ENCODE data around the gene SLC7A14. TPM values are rescaled to one million over a fixed set of nuclear protein-coding genes. Genes with fewer than 3 reads are reported as not detected.

SLC7A14 gene
- total RNA-seq, 1 donor from 2014 or later, result 0.07 TPM

- Mint-ChIP-seq H3K36me3 (ENCODE audit: low read depth) (no peaks in the 10 kb centered on the region), H3K4me1 (no peaks in the 10 kb centered on the region), H3K27ac (ENCODE audit: unreplicated experiment) (no peak overlapping the region), H3K27me3 (ENCODE audit: low read depth) (peaks cover 13% of the 10 kb centered on the region), H3K4me3 (no peak overlapping the region), H3K9me3 (no peaks in the 10 kb centered on the region)
- no peak for TF ChIP-seq CTCF (conservative IDR thresholded peaks at IDR 0.05)
- DNase-seq (ENCODE audit: low read depth, low spot score), result no peak
These were observed 49.2 kb downstream of the SLC7A14 start for GRCh38 chr3:170536712-170537111.

GRCh38 chr3:170534227-170534626 lies 51.6 kb downstream of the SLC7A14 start:
- TF ChIP-seq CTCF (conservative IDR thresholded peaks at IDR 0.05), result no peak
- peaks cover 13% of the 10 kb centered on the region for H3K27me3 Mint-ChIP-seq (ENCODE audit: low read depth)
- no peak overlapping the region for H3K27ac Mint-ChIP-seq (ENCODE audit: unreplicated experiment)
- no peak overlapping the region for H3K4me3 Mint-ChIP-seq
- no peaks in the 10 kb centered on the region for H3K4me1 Mint-ChIP-seq
- DNase-seq (ENCODE audit: low read depth, low spot score), result no peak
- no peaks in the 10 kb centered on the region for H3K9me3 Mint-ChIP-seq
- H3K36me3 Mint-ChIP-seq (ENCODE audit: low read depth), result no peaks in the 10 kb centered on the region

GRCh38 chr3:170532573-170532972 lies 53.3 kb downstream of the SLC7A14 start:
- H3K9me3 Mint-ChIP-seq, result no peaks in the 10 kb centered on the region
- H3K36me3 Mint-ChIP-seq (ENCODE audit: low read depth), result no peaks in the 10 kb centered on the region
- peaks cover 7% of the 10 kb centered on the region for H3K27me3 Mint-ChIP-seq (ENCODE audit: low read depth)

DNA sequence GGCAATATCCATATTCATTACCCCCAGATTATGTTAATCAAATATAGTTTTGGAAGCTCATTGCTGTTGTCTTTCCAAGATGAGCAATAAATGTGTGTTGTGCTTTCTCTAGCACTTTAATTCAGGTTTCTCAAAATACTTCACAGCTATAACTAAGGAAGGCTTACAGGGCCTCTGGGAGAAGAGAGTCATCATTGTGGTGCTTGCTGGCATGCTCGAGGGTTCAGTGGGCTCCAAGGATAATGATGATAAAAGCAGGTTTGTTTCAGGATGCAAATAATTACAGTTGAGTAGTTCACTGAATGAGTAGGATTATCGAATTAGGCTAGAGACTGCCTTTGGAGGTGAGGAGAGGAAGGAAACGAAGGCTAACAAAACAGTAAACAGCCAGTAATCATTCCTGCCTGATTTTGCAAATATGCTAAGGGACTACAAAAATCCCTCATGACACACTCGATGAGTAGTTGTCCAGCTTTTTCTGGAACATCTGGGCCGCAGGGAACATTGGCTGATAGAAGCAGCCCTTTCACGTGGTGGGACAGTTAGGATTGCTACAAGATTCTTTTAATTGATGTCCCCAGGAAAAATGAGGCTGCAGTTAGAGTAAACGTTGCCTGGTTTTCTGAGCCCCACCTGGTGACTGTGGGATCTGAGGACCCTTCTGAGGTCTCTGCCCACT lies 54.1 kb downstream of the SLC7A14 start:
- Mint-ChIP-seq H3K27me3 (ENCODE audit: low read depth) (no peaks in the 10 kb centered on the region), H3K4me1 (no peaks in the 10 kb centered on the region), H3K36me3 (ENCODE audit: low read depth) (no peaks in the 10 kb centered on the region), H3K27ac (ENCODE audit: unreplicated experiment) (no peak overlapping the region), H3K4me3 (no peak overlapping the region), H3K9me3 (no peaks in the 10 kb centered on the region)
- no peak for DNase-seq (ENCODE audit: low read depth, low spot score)
- TF ChIP-seq CTCF (conservative IDR thresholded peaks at IDR 0.05), result no peak

More at GRCh38 chr3:170532573-170532972, 53.3 kb downstream of the SLC7A14 start:
- Mint-ChIP-seq H3K27ac (ENCODE audit: unreplicated experiment) (no peak overlapping the region), H3K4me1 (no peaks in the 10 kb centered on the region), H3K4me3 (no peak overlapping the region)
- no peak for TF ChIP-seq CTCF (conservative IDR thresholded peaks at IDR 0.05)
- no peak for DNase-seq (ENCODE audit: low read depth, low spot score)

DNA sequence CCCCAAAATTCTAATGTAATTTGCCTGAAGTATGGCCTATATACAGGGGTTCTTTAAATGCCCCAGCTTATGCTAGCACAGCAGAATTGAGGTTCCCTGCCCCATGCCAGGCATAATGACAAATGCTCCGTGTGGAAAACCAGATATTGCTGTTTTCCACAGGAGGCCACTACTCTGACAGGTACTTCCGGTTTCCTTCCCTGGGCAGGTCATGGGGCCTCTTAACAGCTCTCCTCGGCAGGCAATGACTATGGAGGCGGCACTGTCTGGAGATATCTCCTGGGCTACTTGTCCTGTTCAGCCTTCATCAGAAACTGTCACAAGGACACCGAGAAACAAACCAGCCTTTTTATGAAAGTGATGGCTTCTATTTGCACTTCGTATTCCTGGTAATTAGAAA lies 54.8 kb downstream of the SLC7A14 start:
- Mint-ChIP-seq H3K36me3 (ENCODE audit: low read depth) (no peaks in the 10 kb centered on the region), H3K4me3 (no peak overlapping the region), H3K27me3 (ENCODE audit: low read depth) (no peaks in the 10 kb centered on the region), H3K9me3 (no peaks in the 10 kb centered on the region), H3K27ac (ENCODE audit: unreplicated experiment) (no peak overlapping the region), H3K4me1 (no peaks in the 10 kb centered on the region)
- no peak for TF ChIP-seq CTCF (conservative IDR thresholded peaks at IDR 0.05)
- DNase-seq (ENCODE audit: low read depth, low spot score), result no peak

All from neural crest cell (in vitro differentiated cells).